Nephron progenitor cell (in vitro differentiated cells): ENCODE measurements around the gene B9D2.
"Not testable (repeated sequence)": the region's sequence is repeated elsewhere in the genome, so short reads cannot be mapped to it uniquely, and the experiment has no call there.

Experiments
- DNase-seq: peaks from one replicate; pipeline ENCODE4 v3.0.0; 2021
- H3K27ac Mint-ChIP-seq: 2 replicates; pipeline ENCODE4 v1.8.0; 2021; ENCODE audit warnings: mild to moderate bottlenecking, moderate library complexity, mixed read lengths
- H3K27me3 Mint-ChIP-seq: 2 replicates; pipeline ENCODE4 v1.8.0; 2021; ENCODE audit warnings: mild to moderate bottlenecking, low read depth, mixed read lengths; ENCODE audit not compliant: poor library complexity
- H3K36me3 Mint-ChIP-seq: 2 replicates; pipeline ENCODE4 v1.8.0; 2021; ENCODE audit warnings: low read depth, mixed read lengths
- H3K4me1 Mint-ChIP-seq: 2 replicates; pipeline ENCODE4 v1.8.0; 2021; ENCODE audit warnings: mixed read lengths
- H3K4me3 Mint-ChIP-seq: 2 replicates; pipeline ENCODE4 v1.8.0; 2021; ENCODE audit warnings: mild to moderate bottlenecking, moderate library complexity, mixed read lengths
- H3K9me3 Mint-ChIP-seq: 2 replicates; pipeline ENCODE4 v1.8.0; 2021; ENCODE audit warnings: mild to moderate bottlenecking, moderate library complexity, mixed read lengths
- TF ChIP-seq, protein P1 (sequence below): fragments of 200-600 bp; sonication (generic); IDR thresholded peaks from 2 replicates; pipeline ENCODE4 v1.5.0; 2021; ENCODE audit warnings: antibody characterized with exemption

The B9D2 gene

DNA sequence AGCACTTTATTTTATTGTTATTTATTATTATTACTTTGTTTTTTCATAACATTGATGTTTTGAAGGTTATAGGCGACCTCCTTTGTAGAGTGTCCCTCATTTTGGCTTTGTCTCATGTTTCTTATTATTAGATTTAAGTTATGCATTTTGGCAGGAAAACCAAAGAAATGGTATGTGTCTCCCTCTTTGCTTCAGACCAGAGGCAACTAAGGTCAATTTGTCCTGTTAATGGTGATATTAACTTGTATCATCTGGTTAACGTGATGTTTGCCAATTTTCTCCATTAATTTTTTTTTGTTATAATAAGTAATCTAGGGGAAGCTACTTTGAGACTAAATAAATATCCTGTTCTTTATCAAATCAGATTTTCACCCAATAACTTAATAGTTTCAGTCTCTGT lies 8.6 kb upstream of the B9D2 start:
- no peaks in the 10 kb centered on the region for H3K9me3 Mint-ChIP-seq

DNA sequence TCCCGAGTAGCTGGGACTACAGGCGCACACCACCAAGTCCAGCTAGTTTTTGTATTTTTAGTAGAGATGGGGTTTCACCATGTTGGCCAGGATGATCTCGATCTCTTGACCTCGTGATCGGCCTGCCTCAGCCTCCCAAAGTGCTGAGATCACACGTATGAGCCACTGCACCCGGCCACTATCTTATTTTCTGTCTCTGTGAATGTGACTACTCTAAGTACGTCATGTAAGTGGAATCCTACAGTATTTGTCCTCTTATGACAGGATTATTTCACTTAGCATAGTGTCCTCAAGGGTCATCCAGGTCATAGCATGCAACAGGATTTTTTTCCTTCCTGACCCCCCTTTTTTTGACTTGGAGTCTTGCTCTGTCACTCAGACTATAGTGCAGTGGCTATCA lies 7.6 kb upstream of the B9D2 start:
- TF ChIP-seq, protein P1, sequence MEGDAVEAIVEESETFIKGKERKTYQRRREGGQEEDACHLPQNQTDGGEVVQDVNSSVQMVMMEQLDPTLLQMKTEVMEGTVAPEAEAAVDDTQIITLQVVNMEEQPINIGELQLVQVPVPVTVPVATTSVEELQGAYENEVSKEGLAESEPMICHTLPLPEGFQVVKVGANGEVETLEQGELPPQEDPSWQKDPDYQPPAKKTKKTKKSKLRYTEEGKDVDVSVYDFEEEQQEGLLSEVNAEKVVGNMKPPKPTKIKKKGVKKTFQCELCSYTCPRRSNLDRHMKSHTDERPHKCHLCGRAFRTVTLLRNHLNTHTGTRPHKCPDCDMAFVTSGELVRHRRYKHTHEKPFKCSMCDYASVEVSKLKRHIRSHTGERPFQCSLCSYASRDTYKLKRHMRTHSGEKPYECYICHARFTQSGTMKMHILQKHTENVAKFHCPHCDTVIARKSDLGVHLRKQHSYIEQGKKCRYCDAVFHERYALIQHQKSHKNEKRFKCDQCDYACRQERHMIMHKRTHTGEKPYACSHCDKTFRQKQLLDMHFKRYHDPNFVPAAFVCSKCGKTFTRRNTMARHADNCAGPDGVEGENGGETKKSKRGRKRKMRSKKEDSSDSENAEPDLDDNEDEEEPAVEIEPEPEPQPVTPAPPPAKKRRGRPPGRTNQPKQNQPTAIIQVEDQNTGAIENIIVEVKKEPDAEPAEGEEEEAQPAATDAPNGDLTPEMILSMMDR, result no peak
- DNase-seq, result no peak
- H3K4me1 Mint-ChIP-seq, result peaks cover 12% of the 10 kb centered on the region
- peaks cover 3% of the 10 kb centered on the region for H3K27me3 Mint-ChIP-seq
- no peaks in the 10 kb centered on the region for H3K9me3 Mint-ChIP-seq
- H3K27ac Mint-ChIP-seq, result peak overlapping the region; percentile 33
- peaks cover 10% of the 10 kb centered on the region for H3K36me3 Mint-ChIP-seq
- no peak overlapping the region for H3K4me3 Mint-ChIP-seq

More for the DNA sequence above, 8.6 kb upstream of the B9D2 start:
- no peak for DNase-seq
- Mint-ChIP-seq H3K4me3 (no peak overlapping the region), H3K27me3 (peaks cover 6% of the 10 kb centered on the region), H3K4me1 (peaks cover 20% of the 10 kb centered on the region), H3K36me3 (peaks cover 15% of the 10 kb centered on the region), H3K27ac (no peak overlapping the region)
- TF ChIP-seq, protein P1, result no peak

DNA sequence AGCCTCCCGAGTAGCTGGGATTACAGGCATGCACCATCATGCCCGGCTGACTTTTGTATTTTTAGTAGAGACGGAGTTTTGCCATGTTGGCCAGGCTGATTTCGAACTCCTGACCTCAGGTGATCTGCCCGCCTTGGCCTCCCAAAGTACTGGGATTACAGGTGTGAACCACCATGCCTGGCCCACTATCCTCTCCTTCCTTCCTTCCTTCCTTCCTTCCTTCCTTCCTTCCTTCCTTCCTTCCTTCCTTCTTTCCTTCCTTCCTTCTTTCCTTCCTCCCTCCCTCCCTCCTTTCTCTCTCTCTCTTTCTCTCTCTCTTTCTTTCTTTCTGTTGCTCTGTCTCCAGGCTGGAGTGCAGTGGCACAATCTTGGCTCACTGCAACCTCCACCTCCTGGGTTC lies 7.2 kb upstream of the B9D2 start:
- Mint-ChIP-seq H3K27ac (peak overlapping the region; percentile 33), H3K36me3 (peaks cover 14% of the 10 kb centered on the region), H3K4me1 (peaks cover 13% of the 10 kb centered on the region)
- not testable (repeated sequence) for H3K4me3 Mint-ChIP-seq, H3K27me3 Mint-ChIP-seq, DNase-seq, H3K9me3 Mint-ChIP-seq

DNA sequence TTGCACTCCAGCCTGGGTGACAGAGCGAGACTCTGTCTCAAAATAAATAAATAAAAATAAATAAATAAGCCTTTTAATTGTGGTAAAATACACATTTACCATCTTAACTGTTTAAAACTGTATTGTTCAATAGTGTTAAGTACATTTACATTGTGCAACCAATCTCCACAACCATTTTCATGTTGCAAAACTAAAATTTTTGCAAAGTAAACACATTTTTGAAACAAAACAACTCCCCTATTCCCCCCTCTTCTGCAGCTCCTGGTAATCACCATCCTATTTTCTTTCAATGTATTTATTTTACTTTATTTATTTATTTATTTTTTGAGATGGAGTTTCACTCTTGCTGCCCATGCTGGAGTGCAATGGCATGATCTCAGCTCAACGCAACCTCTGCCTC lies 5.8 kb upstream of the B9D2 start:
- DNase-seq, result no peak
- TF ChIP-seq, protein P1, result no peak
- H3K27me3 Mint-ChIP-seq, result no peaks in the 10 kb centered on the region
- H3K27ac Mint-ChIP-seq, result no peak overlapping the region
- H3K36me3 Mint-ChIP-seq, result peaks cover 16% of the 10 kb centered on the region
- peaks cover 11% of the 10 kb centered on the region for H3K4me1 Mint-ChIP-seq
- no peak overlapping the region for H3K4me3 Mint-ChIP-seq
- no peaks in the 10 kb centered on the region for H3K9me3 Mint-ChIP-seq

DNA sequence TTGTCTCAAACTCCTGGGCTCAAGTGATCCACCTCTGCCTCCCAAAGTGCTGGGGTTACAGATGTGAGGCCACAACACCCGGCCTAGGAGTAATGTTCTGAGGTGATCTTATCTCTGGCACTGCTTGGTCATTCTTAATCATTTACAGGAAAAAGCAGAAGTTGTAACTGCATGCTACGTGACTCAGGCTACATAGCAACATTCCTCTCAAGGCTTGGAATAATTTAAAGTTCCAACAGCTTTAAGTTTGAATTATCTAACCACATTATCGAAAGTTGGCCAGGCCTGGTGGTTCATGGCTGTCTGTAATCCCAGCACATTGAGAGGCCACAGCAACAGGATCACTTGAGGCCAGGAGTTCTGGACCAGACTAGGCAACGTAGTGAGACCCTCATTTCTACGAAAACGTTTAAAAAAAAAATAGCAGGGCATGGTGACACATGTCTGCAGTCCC lies 3.9 kb upstream of the B9D2 start:
- no peak overlapping the region for H3K27ac Mint-ChIP-seq
- no peak for DNase-seq
- H3K4me3 Mint-ChIP-seq, result no peak overlapping the region
- peaks cover 13% of the 10 kb centered on the region for H3K36me3 Mint-ChIP-seq
- no peaks in the 10 kb centered on the region for H3K27me3 Mint-ChIP-seq
- TF ChIP-seq, protein P1, result no peak
- H3K4me1 Mint-ChIP-seq, result peaks cover 22% of the 10 kb centered on the region
- no peaks in the 10 kb centered on the region for H3K9me3 Mint-ChIP-seq

DNA sequence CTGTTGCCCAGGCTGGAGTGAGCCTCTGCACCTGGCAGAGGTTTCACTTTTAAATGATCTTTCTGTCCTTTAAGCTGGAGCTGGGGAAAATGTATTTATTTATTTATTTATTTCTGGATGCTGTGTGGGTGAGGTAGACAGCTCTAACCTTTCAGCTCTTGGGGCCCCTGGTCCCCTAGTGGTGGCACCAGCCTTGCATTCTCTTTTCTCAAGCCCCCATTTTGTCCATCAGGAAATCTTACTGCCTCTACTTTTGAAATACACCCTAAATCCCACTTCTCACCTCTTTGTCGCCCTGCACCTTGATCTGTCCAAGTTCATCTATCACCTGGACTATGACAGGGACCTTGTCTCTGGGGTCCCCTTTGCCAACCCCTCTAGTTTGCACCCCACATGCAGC lies 2.1 kb upstream of the B9D2 start:
- TF ChIP-seq, protein P1, result no peak
- Mint-ChIP-seq H3K4me1 (peaks cover 19% of the 10 kb centered on the region), H3K4me3 (peak overlapping the region; percentile 68), H3K27me3 (no peaks in the 10 kb centered on the region), H3K9me3 (no peaks in the 10 kb centered on the region), H3K27ac (peak overlapping the region; percentile 18), H3K36me3 (peaks cover 7% of the 10 kb centered on the region)
- no peak for DNase-seq
